Endothelial cell of umbilical vein (primary cell): ENCODE results near the gene KRT32.

Experiments used
- CTCF ChIP-seq, 2 donors: IDR thresholded peaks; 1 replicate in 1 of 2; 2 replicates in 1 of 2; pipeline ENCODE4 v1.5.1; 2011; ENCODE audit warnings: low read length in 2 of 2, mild to moderate bottlenecking in 2 of 2, moderate library complexity in 2 of 2, control low read depth in 1 of 2, inconsistent platforms in 1 of 2, low read depth in 1 of 2; ENCODE audit not compliant: insufficient read depth in 1 of 2; ENCODE audit errors: extremely low read depth in 1 of 2
- EZH2 ChIP-seq: IDR thresholded peaks from 2 replicates; pipeline ENCODE4 v1.6.1; 2012; ENCODE audit warnings: borderline replicate concordance, low read depth, mild to moderate bottlenecking, moderate library complexity, low read length, inconsistent platforms; ENCODE audit not compliant: severe bottlenecking
- JUN ChIP-seq: IDR thresholded peaks from 2 replicates; pipeline ENCODE4 v1.6.1; 2011; ENCODE audit warnings: borderline replicate concordance, low read depth; ENCODE audit not compliant: insufficient read length, insufficient read depth
- MYC ChIP-seq: IDR thresholded peaks from one replicate; pipeline ENCODE4 v1.6.1; 2011; ENCODE audit warnings: mild to moderate bottlenecking, low read depth, low read length
- POLR2A ChIP-seq: IDR thresholded peaks from 2 replicates; pipeline ENCODE4 v1.6.1; 2012; ENCODE audit warnings: low read depth, mild to moderate bottlenecking, control low read depth, low read length
- POLR2AphosphoS5 ChIP-seq: IDR thresholded peaks from 2 replicates; pipeline ENCODE4 v1.6.1; 2012; ENCODE audit warnings: low read depth, mild to moderate bottlenecking, control low read depth, low read length, moderate library complexity; ENCODE audit not compliant: insufficient read depth

GRCh38 chr17:41464173-41464572 lies 3.0 kb downstream of the KRT32 start:
- no peak for TF ChIP-seq CTCF (IDR thresholded peaks at IDR 0.05; ENCODE audit: extremely low read depth in 1 of 2, insufficient read depth in 1 of 2, low read depth in 1 of 2, low read length in 2 of 2)
- no peak for TF ChIP-seq POLR2A
- no peak for TF ChIP-seq EZH2
- TF ChIP-seq POLR2AphosphoS5: no peak
- TF ChIP-seq MYC: no peak
- no peak for TF ChIP-seq JUN
